Activated CD8-positive, alpha-beta memory T cell treated with anti-CD3 and anti-CD28 coated beads, Interleukin-2, amount 50 U/mL, for 1 hour (primary cell): ENCODE measurements around the gene ARHGEF17.
"Not testable (repeated sequence)": the region's sequence is repeated elsewhere in the genome, so short reads cannot be mapped to it uniquely, and the experiment has no call there.

Source experiments
- DNase-seq: peaks from one replicate; pipeline ENCODE4 v3.0.0-alpha.2; 2020; ENCODE audit errors: extremely low read depth

Gene ARHGEF17, protein sequence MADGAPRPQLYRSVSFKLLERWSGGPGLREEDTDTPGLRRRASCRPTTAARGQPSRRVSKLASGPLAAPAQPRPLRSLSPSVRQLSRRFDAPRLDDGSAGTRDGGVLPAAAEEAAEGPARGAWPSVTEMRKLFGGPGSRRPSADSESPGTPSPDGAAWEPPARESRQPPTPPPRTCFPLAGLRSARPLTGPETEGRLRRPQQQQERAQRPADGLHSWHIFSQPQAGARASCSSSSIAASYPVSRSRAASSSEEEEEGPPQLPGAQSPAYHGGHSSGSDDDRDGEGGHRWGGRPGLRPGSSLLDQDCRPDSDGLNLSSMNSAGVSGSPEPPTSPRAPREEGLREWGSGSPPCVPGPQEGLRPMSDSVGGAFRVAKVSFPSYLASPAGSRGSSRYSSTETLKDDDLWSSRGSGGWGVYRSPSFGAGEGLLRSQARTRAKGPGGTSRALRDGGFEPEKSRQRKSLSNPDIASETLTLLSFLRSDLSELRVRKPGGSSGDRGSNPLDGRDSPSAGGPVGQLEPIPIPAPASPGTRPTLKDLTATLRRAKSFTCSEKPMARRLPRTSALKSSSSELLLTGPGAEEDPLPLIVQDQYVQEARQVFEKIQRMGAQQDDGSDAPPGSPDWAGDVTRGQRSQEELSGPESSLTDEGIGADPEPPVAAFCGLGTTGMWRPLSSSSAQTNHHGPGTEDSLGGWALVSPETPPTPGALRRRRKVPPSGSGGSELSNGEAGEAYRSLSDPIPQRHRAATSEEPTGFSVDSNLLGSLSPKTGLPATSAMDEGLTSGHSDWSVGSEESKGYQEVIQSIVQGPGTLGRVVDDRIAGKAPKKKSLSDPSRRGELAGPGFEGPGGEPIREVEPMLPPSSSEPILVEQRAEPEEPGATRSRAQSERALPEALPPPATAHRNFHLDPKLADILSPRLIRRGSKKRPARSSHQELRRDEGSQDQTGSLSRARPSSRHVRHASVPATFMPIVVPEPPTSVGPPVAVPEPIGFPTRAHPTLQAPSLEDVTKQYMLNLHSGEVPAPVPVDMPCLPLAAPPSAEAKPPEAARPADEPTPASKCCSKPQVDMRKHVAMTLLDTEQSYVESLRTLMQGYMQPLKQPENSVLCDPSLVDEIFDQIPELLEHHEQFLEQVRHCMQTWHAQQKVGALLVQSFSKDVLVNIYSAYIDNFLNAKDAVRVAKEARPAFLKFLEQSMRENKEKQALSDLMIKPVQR (N-terminal part only)

GRCh38 chr11:73308003-73308960, at the start of gene ARHGEF17:
ARHGEF17 (plus strand) TSS chr11:73308276; CDS start chr11:73308639, 363 bp downstream.
- DNase-seq: no peak

DNA sequence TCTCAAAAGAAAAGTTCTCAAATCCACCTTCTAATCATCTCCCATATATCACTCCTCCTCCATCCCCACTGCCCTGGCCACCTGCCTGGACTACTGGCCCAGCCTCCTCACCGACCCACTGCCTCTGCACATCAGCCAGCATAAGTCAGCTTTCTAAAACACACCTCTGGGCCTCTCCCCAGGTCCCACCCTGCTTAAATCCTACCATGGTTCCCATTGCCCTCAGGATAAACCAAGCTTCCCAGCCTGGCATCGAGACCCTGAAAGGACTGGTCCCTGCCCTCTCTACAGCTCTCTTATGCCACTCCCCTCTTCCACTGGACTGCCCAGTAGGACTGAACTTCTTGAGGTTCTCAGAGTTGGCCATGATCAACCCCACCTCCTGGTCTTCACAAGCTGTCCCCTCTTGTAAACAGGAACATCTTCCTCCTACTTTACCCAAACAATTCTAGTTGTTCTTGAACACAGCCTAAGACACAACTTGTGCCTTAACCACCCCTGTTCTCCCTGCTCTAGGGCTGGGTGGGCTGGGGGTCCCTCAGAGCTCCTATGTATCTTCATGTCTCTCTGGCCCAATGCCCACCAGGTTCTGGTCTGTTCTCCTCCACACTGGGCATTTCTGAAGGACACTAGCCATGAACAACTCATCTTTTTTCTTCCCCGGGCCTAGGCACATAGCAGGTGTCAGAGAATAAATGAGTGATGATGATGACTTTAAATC, 48.5 kb upstream of the ARHGEF17 start:
- no peak for DNase-seq

DNA sequence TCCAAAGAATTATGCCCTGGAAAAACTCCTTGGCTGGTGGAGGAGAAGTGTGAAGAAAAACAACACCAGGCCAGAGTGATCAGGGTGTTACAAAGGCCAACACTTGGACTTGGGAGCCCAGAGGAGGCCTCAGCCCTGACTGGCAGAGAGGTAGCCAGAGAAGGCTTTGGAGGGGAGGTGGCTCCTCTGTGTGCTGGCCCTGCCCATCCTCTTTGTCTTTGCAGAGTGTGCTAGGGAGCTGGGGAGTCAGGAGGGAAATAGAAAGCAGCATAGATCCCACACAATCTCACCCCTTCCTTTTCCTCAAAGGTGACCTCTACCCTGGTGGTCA, 48.0 kb upstream of the ARHGEF17 start:
- DNase-seq: no peak

DNA sequence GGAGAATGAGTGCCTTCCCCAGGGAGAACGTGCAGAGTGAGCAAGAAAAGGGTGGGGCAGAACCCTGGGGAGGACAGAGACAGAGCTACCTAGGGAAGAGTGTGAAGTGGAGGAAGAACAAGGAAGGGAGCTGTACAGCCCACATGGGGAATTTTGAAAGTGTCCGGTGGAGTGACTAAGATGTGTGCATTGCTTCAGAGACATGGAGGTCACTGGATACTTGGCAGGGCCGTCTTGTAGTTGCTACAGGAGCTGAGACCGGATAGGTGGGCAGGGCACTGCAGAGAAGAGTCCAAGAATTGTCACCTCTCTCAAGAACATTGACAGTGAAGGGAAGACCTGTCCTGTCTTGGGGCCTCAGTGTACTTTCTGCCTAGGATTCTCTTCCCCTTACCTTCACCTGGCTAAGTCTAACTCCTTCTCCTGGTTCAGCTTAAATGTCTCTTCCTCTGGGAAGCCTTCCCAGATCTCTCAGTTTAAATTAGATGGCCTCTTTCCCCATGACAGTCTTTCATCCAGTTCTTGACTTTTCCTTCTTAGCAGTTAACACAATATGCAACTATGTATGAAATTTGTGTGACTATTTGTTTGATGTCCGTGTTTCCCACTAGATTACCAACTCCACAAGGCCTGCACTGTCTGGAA, 45.1 kb upstream of the ARHGEF17 start:
- no peak for DNase-seq

- DNase-seq: no peak
Measured at GRCh38 chr11:73263640-73264039, 44.4 kb upstream of the ARHGEF17 start.

DNA sequence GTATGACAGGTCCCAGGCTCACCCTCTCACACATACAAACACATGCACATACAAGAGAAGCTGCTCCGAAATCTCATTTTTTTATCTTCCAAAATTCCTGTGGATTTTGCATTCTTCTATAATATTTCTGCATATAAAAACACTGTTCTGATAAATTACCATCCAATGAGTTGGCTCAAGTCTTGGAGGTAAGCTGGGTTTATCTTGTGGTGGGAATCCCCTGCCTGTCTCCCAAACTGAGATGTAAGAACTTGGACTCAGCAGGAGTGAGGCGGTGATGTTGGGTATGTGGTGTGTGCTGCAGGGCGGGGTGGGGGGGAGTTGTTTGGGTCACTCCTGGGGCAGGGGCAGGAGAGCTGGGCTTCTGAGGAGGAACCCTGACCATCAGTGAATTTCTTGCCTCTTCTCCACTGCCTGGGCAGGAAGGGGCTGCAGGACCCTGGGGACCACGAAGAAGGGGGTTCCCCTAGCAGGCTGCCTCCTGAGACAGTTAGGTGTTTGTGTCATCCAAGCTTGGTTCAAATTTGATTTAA, 42.7 kb upstream of the ARHGEF17 start:
- no peak for DNase-seq

- DNase-seq: no peak
Measured at GRCh38 chr11:73265853-73266645, 42.0 kb upstream of the ARHGEF17 start.

GRCh38 chr11:73266646-73267020, 41.4 kb upstream of the ARHGEF17 start:
- no peak for DNase-seq

DNA sequence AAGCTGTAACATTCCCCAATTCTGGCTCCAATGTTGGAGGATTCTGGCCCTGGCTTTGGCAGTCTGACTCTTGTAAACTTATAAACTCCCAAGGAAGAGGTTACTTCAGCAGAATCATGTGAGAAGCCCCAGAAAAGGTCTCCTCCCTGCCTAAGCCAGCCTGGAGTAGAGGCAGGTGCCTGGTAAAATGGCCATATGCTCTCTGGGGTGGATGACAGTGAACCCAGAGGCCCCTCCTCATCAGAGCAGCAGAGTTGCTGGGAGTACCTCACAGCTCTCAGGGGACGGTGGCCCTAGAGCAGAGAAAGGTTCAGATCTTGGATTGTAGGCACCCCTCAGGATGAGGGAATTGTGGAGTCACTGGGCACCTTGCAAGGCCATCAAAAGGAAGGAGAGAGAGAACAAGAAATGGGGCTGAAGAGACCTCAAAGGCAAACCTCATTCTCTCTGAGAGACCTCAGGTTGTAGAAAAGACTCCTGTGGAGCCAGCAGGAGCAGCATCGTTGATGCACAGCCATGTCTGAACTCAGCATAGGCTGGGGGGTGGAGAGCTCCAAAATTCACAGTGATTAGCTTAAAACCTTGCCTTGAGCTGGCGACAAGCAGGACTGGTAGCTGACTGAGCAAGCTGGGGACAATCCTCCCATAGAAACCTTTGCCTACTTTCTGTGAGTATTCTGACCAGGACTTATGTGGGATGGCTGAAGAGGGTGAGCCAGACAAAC, 40.8 kb upstream of the ARHGEF17 start:
- no peak for DNase-seq

DNA sequence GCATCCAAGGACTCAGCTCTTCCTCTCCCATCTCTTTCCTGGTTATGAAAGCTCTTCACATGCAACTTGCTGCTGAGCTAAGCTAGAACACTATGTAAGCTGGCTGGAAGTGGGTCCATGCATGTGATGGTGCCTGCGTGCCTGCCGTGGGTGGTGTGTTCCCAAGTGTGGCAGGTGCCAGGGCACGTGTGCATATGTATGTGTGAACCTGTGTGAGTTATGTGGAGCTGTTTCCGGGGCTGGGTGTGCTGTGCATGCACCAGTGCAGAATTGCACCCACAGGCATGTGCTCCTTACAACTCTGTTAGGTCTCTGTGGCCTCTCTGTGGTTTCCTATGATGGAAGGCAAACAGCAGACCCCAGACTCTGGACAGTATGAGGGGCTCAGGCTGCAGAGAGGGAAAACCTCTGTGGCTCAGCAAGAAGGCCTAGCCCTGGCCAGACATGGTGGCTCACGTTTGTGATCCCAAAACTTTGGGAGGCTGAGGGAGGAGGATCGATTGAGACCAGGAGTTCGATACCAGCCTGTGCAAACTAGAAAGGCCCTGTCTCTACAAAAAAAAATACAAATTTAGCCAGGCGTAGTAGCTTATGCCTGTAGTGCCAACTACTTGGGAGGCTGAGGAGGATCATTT, 40.1 kb upstream of the ARHGEF17 start:
- no peak for DNase-seq

GRCh38 chr11:73268671-73269271, 39.3 kb upstream of the ARHGEF17 start:
- DNase-seq: no peak

DNA sequence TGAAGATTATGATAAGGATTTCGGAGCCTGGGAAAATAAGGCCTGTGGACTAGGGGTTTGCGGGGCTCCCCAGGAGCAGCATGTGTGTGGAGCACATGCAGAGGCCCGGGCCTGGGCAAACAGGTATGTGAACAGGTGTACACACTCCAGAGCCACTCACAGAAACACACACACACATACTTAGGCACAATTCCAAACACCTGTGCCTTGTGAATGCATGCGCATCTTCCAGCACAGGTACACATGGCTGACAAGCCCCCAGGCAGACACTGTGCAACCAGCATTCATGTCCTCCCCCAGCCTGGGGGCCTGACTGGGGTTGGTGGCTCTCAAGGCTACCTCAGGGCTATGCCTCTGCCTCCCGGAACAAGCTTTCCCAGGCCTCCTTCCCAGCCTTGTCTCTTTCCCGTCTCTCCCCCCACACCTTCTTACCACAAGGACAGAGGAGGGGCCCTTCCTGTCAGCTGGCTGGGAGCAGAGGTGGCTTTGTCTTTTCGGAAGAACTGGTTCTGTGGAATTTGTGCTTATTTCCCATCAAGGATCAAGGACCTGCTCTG, 38.5 kb upstream of the ARHGEF17 start:
- DNase-seq: no peak

DNA sequence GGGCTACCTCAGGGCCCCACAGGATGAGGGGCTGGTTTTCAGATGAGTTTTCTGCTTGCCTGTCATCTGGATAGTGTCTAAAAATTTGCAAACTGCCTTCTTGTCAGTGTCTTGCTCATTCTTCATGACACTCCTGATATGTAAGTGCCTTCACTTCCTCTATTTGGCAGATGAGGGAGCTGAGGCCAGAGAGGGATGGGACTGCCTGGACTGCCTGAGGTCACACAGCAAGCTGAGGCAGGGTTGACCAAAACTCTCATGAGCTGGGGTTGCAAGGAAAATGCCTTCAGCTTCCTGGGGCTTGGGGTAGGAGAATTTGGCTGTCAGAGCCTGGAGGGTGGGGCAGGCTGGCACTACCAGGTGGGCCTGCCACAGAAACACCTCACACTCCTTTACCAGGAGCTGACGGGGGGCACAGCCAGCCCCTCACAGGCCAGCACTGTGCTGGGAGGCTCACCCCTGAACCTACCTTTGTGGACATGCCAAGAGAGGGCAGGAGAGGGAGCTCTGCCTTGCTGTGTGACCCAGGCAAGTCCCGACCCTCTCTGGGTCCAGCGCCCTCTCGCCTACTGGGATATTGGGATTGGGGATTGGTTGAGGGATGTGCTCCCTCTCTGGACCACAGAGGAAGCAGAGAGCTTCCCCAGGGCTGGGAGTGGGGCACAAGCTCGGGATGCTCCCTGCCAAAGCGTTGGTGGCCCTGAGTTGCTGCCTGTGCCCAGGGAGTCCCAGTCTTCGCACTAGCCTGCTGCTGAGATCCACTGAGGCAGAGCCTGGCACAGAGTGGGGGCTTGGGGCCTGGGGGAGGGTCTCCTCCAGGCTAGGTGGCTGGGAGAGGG, 37.8 kb upstream of the ARHGEF17 start:
- DNase-seq: no peak

DNA sequence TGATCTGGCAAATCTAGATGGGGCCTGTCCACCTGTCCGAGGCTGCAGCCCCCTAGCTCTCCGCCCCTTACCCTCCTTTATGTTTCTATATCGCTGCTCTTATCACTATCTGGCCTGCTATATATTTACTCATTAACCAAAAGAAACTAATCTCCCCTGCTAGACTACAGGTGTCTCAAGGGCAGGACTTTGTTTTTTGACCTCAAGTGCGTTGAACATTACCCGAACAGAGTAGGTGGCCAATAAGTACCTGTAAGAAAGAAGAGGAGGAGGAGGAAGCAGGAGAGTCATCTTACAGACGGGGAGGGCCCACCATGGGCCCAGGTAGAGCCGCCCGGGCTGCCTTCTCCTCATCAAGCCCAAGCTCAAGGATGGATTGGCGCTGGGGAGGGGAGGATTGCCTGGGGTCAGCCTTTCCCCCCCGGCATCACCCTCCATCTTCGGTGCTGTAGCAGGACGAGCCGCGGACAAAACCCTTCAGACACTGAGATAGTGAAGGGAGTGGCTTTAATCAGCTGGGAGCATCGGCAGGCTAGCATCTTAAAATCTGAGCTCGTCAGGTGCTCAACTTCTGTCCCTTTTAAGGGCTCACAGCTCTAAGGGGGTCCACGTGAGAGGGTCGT, 37.1 kb upstream of the ARHGEF17 start:
- DNase-seq: no peak

- DNase-seq: not testable (repeated sequence)
Measured at GRCh38 chr11:73271478-73271865, 36.6 kb upstream of the ARHGEF17 start.
